ENCODE measurements around the gene DNM1L.
"Not testable (repeated sequence)": the region's sequence is repeated elsewhere in the genome, so short reads cannot be mapped to it uniquely, and the experiment has no call there.

DNM1L gene

GRCh38 chr12:32698285-32698684 lies 19.2 kb downstream of the DNM1L start:
- no peak for DNase-seq

- not testable (repeated sequence) for DNase-seq
These were observed 20.3 kb downstream of the DNM1L start for GRCh38 chr12:32699437-32699836.

GRCh38 chr12:32702473-32702872 lies 23.4 kb downstream of the DNM1L start:
- no peak for DNase-seq

- no peak for DNase-seq
These were observed 23.8 kb downstream of the DNM1L start for GRCh38 chr12:32702946-32703345.

- no peak for DNase-seq
These were observed 26.7 kb downstream of the DNM1L start for GRCh38 chr12:32705783-32706182.

GRCh38 chr12:32706335-32707024 lies 27.4 kb downstream of the DNM1L start:
- no peak for DNase-seq

- DNase-seq = no peak
These were observed 29.8 kb downstream of the DNM1L start for GRCh38 chr12:32708926-32709325.

GRCh38 chr12:32714772-32715171 lies 35.7 kb downstream of the DNM1L start:
- no peak for DNase-seq

- DNase-seq = no peak
These were observed 39.8 kb downstream of the DNM1L start for GRCh38 chr12:32718926-32719325.

- not testable (repeated sequence) for DNase-seq
These were observed 46.2 kb downstream of the DNM1L start for GRCh38 chr12:32725308-32725707.

GRCh38 chr12:32726286-32726685 lies 47.2 kb downstream of the DNM1L start:
- DNase-seq = no peak

GRCh38 chr12:32727237-32727636 lies 48.1 kb downstream of the DNM1L start:
- DNase-seq = no peak

- DNase-seq = no peak
These were observed 55.9 kb downstream of the DNM1L start for GRCh38 chr12:32734952-32735351.

GRCh38 chr12:32736445-32736844 lies 57.3 kb downstream of the DNM1L start:
- no peak for DNase-seq

- DNase-seq = no peak
These were observed 58.6 kb downstream of the DNM1L start for GRCh38 chr12:32737715-32738114.

- no peak for DNase-seq
These were observed 60.2 kb downstream of the DNM1L start for GRCh38 chr12:32739279-32739678.

- no peak for DNase-seq
These were observed 63.0 kb downstream of the DNM1L start for GRCh38 chr12:32742133-32742532.

- no peak for DNase-seq
These were observed 64.2 kb downstream of the DNM1L start for GRCh38 chr12:32743264-32743663.

GRCh38 chr12:32753605-32754004 lies 74.5 kb downstream of the DNM1L start:
- DNase-seq = no peak

- no peak for DNase-seq
These were observed 75.0 kb downstream of the DNM1L start for GRCh38 chr12:32754111-32754510.

GRCh38 chr12:32755051-32755653 lies 76.1 kb downstream of the DNM1L start:
- peak; percentile 80 to 85 for DNase-seq

GRCh38 chr12:32755654-32756475 lies 76.8 kb downstream of the DNM1L start, which contains the start of gene YARS2:
Gene YARS2 (minus strand): TSS chr12:32755897. CDS start chr12:32755874, 23 bp downstream.
- DNase-seq = peak; percentile 87 to 90

GRCh38 chr12:32756476-32757066 lies 77.5 kb downstream of the DNM1L start:
- DNase-seq = no peak
